ENCODE data around the gene SIX2. TPM values are rescaled to one million over a fixed set of nuclear protein-coding genes. Genes with fewer than 3 reads are reported as not detected.

The SIX2 gene
- total and polyA plus RNA-seq, 2 of the 13 experiments (the other 11 are each of a cell fraction or from before 2014, with no cell fraction given) = not detected

- 0 out of 2 replicates have a peak, but pooled peaks have one; percentile 34 for TF ChIP-seq MXD3 (CRISPR knock-in tag; IDR thresholded peaks at IDR 0.05)
- TF ChIP-seq, protein P1, sequence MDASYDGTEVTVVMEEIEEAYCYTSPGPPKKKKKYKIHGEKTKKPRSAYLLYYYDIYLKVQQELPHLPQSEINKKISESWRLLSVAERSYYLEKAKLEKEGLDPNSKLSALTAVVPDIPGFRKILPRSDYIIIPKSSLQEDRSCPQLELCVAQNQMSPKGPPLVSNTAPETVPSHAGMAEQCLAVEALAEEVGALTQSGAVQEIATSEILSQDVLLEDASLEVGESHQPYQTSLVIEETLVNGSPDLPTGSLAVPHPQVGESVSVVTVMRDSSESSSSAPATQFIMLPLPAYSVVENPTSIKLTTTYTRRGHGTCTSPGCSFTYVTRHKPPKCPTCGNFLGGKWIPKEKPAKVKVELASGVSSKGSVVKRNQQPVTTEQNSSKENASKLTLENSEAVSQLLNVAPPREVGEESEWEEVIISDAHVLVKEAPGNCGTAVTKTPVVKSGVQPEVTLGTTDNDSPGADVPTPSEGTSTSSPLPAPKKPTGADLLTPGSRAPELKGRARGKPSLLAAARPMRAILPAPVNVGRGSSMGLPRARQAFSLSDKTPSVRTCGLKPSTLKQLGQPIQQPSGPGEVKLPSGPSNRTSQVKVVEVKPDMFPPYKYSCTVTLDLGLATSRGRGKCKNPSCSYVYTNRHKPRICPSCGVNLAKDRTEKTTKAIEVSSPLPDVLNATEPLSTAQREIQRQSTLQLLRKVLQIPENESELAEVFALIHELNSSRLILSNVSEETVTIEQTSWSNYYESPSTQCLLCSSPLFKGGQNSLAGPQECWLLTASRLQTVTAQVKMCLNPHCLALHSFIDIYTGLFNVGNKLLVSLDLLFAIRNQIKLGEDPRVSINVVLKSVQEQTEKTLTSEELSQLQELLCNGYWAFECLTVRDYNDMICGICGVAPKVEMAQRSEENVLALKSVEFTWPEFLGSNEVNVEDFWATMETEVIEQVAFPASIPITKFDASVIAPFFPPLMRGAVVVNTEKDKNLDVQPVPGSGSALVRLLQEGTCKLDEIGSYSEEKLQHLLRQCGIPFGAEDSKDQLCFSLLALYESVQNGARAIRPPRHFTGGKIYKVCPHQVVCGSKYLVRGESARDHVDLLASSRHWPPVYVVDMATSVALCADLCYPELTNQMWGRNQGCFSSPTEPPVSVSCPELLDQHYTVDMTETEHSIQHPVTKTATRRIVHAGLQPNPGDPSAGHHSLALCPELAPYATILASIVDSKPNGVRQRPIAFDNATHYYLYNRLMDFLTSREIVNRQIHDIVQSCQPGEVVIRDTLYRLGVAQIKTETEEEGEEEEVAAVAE (CRISPR knock-in tag; IDR thresholded peaks at IDR 0.05; ENCODE audit: borderline replicate concordance) = peak; percentile 55; the same call in 1 of the 2 replicates
- TF ChIP-seq GFI1 (CRISPR knock-in tag; IDR thresholded peaks at IDR 0.05; ENCODE audit: borderline replicate concordance) = no peak
- 0 out of 2 replicates have a peak, but pooled peaks have one; percentile 29 for TF ChIP-seq ZNF136 (CRISPR knock-in tag; IDR thresholded peaks at IDR 0.05; ENCODE audit: low read depth)
- no peak for TF ChIP-seq ZNF138 (CRISPR knock-in tag; IDR thresholded peaks at IDR 0.05; ENCODE audit: low read depth)
- no peak for TF ChIP-seq KLF12 (CRISPR knock-in tag; IDR thresholded peaks at IDR 0.05; ENCODE audit: borderline replicate concordance)
- peak; percentile 29 for TF ChIP-seq YY1 (IDR thresholded peaks at IDR 0.05; ENCODE audit: insufficient read depth, insufficient replicate concordance, low read depth, low read length)
- TF ChIP-seq FOSL2 (CRISPR knock-in tag; IDR thresholded peaks at IDR 0.05) = peak; percentile 33
- TF ChIP-seq HDAC6 (IDR thresholded peaks at IDR 0.05; ENCODE audit: low read depth, low read length) = no peak
- no peak for TF ChIP-seq LRRFIP1 (CRISPR knock-in tag; conservative IDR thresholded peaks at IDR 0.05)
- peak; percentile 58; the same call in 1 of the 2 replicates for TF ChIP-seq ZGPAT (CRISPR knock-in tag; IDR thresholded peaks at IDR 0.05)
- peak; percentile 67; the same call in 1 of the 2 replicates for TF ChIP-seq SIX1 (CRISPR knock-in tag; IDR thresholded peaks at IDR 0.05; ENCODE audit: borderline replicate concordance)
- TF ChIP-seq SKIL (CRISPR knock-in tag; IDR thresholded peaks at IDR 0.05; ENCODE audit: borderline replicate concordance) = no peak
- no peak for TF ChIP-seq CENPT (CRISPR knock-in tag; IDR thresholded peaks at IDR 0.05; ENCODE audit: low read depth)
- no peak for TF ChIP-seq U2AF1 (optimal IDR thresholded peaks at IDR 0.05; ENCODE audit: low read depth, low read length)
- TF ChIP-seq SOX5 (CRISPR knock-in tag; IDR thresholded peaks at IDR 0.05; ENCODE audit: borderline replicate concordance) = 0 out of 2 replicates have a peak, but pooled peaks have one; percentile 28
- 0 out of 2 replicates have a peak, but pooled peaks have one; percentile 22 for TF ChIP-seq FOXA3 (CRISPR knock-in tag; IDR thresholded peaks at IDR 0.05)
- TF ChIP-seq ZNF777 (CRISPR knock-in tag; IDR thresholded peaks at IDR 0.05) = no peak
- TF ChIP-seq THAP11 (CRISPR knock-in tag; IDR thresholded peaks at IDR 0.05) = peak; percentile 44; the same call in 1 of the 2 replicates
These were observed 27.5 kb downstream of the SIX2 start (continued) for GRCh38 chr2:44981714-44982108.

Measured in HepG2 (cell line).